HUDEP-2 (cell line): ENCODE results near the gene IL17RC.

Experiments used
- DNase-seq, 76 experiments: peaks; one replicate each; lab custom pipeline; 2025; ENCODE audit not compliant: unreplicated experiment in 76 of 76; lab: John Stamatoyannopoulos, UW

Gene IL17RC

DNA sequence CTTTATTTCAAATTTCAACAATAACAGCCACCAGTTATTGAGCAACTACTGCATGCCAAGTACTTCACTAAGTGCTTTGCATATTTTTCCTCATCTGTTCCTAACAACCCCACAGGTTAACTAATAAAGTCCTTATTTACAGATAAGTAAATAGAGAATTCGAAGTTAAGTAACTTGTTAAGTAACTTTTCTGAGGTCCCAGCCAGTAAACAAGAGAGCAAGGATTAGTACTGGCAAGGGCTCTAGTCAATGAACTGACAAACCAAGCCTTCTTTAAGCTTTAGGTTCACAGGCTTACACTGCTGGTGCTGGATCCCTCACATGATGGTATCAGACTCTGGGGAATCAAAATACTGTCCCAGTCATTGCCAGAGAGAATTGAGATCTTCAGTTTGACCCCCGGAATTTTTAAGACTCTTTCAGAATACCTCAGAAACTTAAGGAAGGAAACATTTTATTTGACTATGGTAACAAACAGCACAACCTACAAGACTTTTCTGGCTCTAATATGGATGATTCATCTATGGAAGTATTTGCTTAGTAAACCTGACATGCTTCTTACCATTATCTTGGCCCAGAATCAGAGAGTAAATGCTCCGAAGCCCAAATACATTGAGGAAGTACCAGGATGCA is 53.2 kb downstream of the IL17RC start:
- no peak for DNase-seq

DNA sequence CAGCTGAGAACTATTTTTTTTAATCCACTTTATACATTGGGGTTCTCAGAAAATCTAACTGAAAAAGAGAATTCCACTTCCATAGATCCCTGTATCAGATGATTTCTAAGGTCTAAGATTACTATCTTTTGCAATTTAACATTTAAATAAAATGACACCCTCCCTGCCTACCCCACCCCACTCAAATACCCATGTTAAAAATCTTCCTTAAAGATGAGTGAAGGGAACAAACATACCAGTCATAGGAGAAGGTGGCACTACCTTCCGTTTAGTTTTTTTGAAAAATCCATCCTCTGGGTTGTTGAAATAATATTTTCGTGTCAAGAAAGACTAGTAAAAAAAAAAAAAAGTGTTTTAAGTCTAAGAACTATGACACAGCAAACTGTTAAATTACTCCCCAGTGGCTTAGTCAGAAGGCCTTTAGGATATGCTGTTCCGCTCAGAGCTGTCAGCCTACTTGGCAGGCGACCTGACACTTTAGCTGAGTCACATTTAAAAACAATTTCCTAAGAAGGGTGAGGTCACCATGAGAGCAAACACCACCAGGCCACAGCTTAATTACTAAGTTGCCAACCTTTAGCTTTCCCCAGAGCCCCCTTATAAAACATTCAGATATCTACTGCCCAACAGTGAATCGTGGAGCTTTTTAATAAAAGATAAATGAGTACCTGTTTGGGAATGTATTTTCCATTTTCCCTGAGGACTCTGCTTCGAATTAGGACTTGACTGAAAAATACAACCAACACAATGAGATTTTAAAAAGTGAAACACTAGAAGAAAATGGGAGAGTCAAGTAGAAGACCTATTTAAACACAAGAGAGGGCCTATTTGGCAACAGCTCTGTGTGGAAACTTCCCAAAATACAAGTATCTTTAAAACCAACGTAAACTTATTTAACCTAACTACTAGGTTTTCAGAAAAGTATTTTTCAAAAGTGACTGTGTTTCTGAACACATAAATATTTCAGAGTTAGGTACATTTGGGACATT is 60.1 kb downstream of the IL17RC start:
- peak in 71 of 76 experiments; percentile 28 to 91 (median 72) for DNase-seq

DNA sequence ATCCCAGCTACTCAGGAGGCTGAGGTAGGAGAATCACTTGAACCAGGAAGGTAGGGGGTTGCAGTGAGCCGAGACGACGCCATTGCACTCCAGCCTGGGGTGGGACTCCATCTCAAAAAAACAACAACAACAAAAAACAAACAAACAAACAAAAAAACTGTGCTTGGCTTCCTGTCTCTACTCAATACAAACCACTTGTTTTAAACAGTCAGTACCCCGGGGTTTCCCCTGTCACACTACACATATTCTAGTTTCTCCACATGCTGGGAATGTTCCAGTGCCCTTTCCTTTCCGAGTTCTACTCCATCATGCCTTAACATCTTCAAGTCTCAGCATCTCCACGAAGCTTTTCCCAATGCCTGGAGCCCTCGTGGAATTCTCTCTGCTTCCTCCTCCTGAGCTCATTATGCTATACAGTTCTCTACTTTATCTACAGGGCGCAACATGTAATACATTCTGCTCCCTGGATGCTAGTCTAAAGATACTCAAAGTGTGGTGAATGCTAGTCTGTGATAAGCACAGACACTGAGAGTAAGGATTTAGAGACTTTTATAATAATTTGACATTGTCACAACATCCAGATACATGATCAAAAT is 61.9 kb downstream of the IL17RC start:
- DNase-seq = peak in 36 of 76 experiments; percentile 2 to 73 (median 30)

DNA sequence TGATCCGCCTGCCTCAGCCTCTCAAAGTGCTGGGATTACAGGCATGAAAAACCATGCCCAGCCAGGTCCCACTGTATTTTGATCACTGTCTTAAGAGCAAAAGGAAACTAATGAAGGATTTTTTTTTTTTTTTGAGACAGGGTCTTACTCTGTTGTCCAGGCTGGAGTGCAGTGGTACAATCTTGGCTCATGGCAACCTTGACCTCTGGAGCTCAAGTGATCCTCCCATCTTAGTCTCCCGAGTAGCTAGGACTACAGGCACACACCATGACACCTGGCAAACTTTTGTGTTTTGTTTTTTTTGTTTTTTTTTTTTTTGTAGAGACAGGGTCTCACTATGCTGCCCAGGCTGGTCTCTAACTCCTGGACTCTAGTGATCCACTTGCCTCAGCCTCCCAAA is 63.4 kb downstream of the IL17RC start:
- DNase-seq = no peak
